Measurements from ENCODE around the gene RETREG3. TPM values are rescaled to one million over a fixed set of nuclear protein-coding genes. Genes with fewer than 3 reads are reported as not detected.

RETREG3 gene
- total and polyA plus RNA-seq, 11 donors, result 12.2 to 39.0 (median 24.9) TPM

DNA sequence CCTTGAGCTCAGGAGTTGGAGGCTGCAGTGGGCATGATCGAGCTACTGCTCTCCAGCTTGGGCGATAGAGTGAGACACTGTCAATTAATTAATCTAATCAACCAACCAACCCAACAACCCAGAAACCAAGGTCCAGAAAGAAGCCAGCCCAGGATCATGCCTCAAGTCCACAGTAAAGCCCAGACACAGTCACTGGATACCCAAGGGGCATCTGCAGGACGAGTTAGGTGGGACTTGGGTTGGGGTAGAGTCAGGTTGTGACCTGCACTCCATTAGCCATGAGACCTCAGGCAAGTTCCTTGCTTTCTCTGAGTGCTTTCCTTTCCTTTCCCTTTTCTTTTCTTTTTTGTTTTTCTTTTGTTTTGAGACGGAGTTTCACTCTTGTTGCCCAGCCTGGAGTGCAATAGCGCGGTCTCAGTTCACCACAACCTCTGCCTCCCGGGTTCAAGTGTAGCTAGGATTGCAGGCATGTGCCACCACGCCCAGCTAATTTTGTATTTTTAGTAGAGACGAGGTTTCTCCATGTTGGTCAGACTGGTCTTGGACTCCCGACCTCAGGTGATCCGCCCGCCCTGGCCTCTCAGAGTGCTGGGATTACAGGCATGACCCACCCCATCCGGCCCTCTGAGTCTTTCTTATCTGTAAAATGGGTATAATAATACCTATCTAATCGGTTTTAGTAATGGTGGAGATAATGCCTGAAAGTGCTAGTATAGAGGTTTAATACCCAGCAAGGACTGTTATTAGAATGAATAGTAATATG lies 60.0 kb downstream of the RETREG3 start:
- ATAC-seq (no peak), DNase-seq (no peak)
- no peak overlapping the region for H3K4me3 ChIP-seq
- peaks cover 0 to 4% (median 0%) of the 10 kb centered on the region in 9 donors for H3K27me3 ChIP-seq
- H3K4me1 ChIP-seq, result peaks cover 0 to 35% (median 19%) of the 10 kb centered on the region in 12 donors
- H3K9me3 ChIP-seq, result no peaks in the 10 kb centered on the region
- peaks cover 0 to 12% (median 2%) of the 10 kb centered on the region in 9 donors for H3K36me3 ChIP-seq
- H3K27ac ChIP-seq, result no peak overlapping the region
- intact Hi-C loops (cut with DNase I), result no loop called here
- WGBS, 4 donors, result 85 to 86% (median 85%) methylated on average over 14 of the region's 14 CpGs
- TF ChIP-seq, protein P1, sequence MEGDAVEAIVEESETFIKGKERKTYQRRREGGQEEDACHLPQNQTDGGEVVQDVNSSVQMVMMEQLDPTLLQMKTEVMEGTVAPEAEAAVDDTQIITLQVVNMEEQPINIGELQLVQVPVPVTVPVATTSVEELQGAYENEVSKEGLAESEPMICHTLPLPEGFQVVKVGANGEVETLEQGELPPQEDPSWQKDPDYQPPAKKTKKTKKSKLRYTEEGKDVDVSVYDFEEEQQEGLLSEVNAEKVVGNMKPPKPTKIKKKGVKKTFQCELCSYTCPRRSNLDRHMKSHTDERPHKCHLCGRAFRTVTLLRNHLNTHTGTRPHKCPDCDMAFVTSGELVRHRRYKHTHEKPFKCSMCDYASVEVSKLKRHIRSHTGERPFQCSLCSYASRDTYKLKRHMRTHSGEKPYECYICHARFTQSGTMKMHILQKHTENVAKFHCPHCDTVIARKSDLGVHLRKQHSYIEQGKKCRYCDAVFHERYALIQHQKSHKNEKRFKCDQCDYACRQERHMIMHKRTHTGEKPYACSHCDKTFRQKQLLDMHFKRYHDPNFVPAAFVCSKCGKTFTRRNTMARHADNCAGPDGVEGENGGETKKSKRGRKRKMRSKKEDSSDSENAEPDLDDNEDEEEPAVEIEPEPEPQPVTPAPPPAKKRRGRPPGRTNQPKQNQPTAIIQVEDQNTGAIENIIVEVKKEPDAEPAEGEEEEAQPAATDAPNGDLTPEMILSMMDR (IDR thresholded peaks at IDR 0.05), result no peak

DNA sequence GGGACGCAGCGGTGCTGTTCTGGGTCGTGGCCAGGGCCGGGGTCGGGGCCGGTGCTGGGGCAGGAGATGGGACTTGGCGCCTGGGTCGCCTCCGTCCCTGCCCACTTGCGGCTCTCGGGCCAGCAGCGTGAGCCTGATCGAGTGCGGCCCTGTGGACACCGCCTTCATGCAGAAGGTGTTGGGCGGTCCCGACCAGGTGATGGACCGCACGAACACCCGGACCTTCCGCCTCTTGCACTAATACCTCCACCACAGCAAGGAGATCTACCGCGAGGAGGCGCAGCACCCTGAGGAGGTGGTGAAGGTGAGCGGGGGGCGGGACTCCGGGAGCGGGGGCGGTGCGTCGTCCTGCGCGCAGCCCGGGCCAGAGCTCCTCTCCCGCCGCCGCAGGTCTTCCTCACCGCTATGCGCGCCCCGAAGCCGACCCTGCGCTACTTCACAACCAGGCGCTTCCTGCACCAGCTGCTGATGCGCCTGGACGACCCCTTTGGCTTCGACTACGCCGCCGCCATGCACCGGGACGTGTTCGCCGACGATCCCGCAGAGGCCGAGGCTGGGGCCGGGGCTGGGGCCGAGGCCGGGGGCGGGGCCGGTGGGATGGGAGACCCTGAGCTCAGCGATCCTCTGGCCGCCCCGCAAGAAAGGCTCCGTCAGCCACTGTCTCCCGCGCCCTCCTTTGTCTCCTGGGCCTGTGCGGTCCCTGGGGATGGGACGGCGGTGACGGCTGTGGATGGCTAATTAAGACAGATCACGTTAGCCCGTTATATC lies 60.9 kb downstream of the RETREG3 start:
- 17 to 47% (median 29%) methylated on average over 61 to 74 of the region's 74 CpGs for WGBS, 4 donors
- peak; percentile 4 to 49 (median 28) for ATAC-seq

DNA sequence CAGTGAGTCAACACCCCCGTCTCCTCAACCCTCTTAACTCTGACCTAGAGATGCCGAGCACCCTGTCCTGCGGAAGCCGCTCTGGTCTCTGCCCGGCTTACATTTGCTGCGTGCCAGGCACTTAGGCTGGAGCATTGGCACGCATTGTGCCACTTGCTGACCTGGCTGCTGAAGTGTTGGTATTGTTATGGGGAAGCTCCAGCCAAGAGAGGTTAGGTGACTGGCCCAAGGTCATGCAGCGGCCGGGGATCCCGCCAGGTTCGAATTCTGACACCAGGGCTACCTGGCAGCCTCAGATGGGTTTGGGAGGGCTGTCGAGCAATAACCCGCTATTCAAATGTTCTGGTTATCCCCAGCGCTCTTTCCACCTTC lies 61.5 kb downstream of the RETREG3 start:
- Histone ChIP-seq H3K27me3 (peaks cover 0 to 4% (median 0%) of the 10 kb centered on the region in 9 donors), H3K27ac (peak overlapping the region in 4 of 12 donors; percentile 21 to 54 (median 36)), H3K4me1 (peaks cover 0 to 23% (median 11%) of the 10 kb centered on the region in 12 donors), H3K36me3 (peaks cover 0 to 27% (median 15%) of the 10 kb centered on the region in 9 donors), H3K4me3 (peak overlapping the region in 5 of 12 donors; percentile 12 to 45 (median 27)), H3K9me3 (no peaks in the 10 kb centered on the region)
- DNase-seq, result peak in 4 of 5 donors; percentile 35 to 81 (median 72)
- peak; percentile 54 to 83 (median 73) for ATAC-seq
- WGBS, 4 donors, result 61 to 68% (median 64%) methylated on average over 9 to 14 of the region's 14 CpGs
- TF ChIP-seq POLR2A (IDR thresholded peaks at IDR 0.05), result no peak
- TF ChIP-seq, protein P1 (IDR thresholded peaks at IDR 0.05), result no peak
- intact Hi-C loops (cut with DNase I), result no loop called here

More for the DNA sequence above, 60.9 kb downstream of the RETREG3 start:
- peak overlapping the region in 10 of 12 donors; percentile 12 to 49 (median 28) for H3K4me3 ChIP-seq
- H3K27ac ChIP-seq, result peak overlapping the region in 4 of 12 donors; percentile 21 to 54 (median 36)
- TF ChIP-seq, protein P1 (IDR thresholded peaks at IDR 0.05), result peak in 8 of 12 donors; percentile 7 to 35 (median 16)
- TF ChIP-seq POLR2A (IDR thresholded peaks at IDR 0.05), result no peak
- peaks cover 0 to 22% (median 9%) of the 10 kb centered on the region in 9 donors for H3K36me3 ChIP-seq
- peaks cover 0 to 26% (median 13%) of the 10 kb centered on the region in 12 donors for H3K4me1 ChIP-seq
- intact Hi-C loops (cut with DNase I), result no loop called here
- no peaks in the 10 kb centered on the region for H3K9me3 ChIP-seq
- H3K27me3 ChIP-seq, result peaks cover 0 to 4% (median 0%) of the 10 kb centered on the region in 9 donors
- peak in 3 of 5 donors; percentile 45 to 78 (median 56) for DNase-seq
